HCT116 (cell line): ENCODE measurements around the gene RTN4IP1. TPM values are rescaled to one million over a fixed set of nuclear protein-coding genes. Genes with fewer than 3 reads are reported as not detected.
"Not testable (repeated sequence)": the region's sequence is repeated elsewhere in the genome, so short reads cannot be mapped to it uniquely, and the experiment has no call there.

ENCODE experiments used
- ATAC-seq: fragments of 200-7000 bp; cut with Tn5 transposase; 2 replicates; pipeline ENCODE4 v1.9.1; 2020; ENCODE audit warnings: mild to moderate bottlenecking, moderate library complexity
- BruUV-seq: library from RNA; stranded (reverse); fragments of 400-500 nt; replicated peaks from 2 replicates; lab custom pipeline; 2021; lab: Mats Ljungman, UMichigan
- CTCF ChIA-PET: fragments of 300-600 bp; sonication (Branson Sonifier 250); formaldehyde crosslinking; loops from one replicate; lab custom pipeline; 2021; ENCODE audit warnings: antibody characterized with exemption; lab: Charles Lee
- POLR2A ChIA-PET: fragments of 300-600, 350-600 bp; sonication (Branson Sonifier 250); formaldehyde crosslinking; loops from one replicate; lab custom pipeline; 2021; ENCODE audit warnings: antibody characterized with exemption; lab: Charles Lee
- RAD21 ChIA-PET, 2 experiments: fragments of 300-600 bp; sonication (Branson Sonifier 250); formaldehyde crosslinking; loops; one replicate each; lab custom pipeline; 2023; ENCODE audit warnings: low total read pairs in 2 of 2; ENCODE audit not compliant: uncharacterized antibody in 2 of 2, unreplicated experiment in 2 of 2, low non-redundant PET in 1 of 2; lab: Charles Lee
- DNase-seq: peaks from one replicate; pipeline ENCODE4 v3.0.0-alpha.2; 2010; ENCODE audit warnings: low read depth, low spot score
- H2AFZ ChIP-seq: fragments of 200-600 bp; shearing (Covaris generic), sonication (generic); 2 replicates; pipeline ENCODE4 v1.6.1; 2017; ENCODE audit warnings: low read depth, mixed run types, mixed read lengths, antibody characterized with exemption, low read length; ENCODE audit not compliant: poor library complexity, severe bottlenecking
- H3K27ac ChIP-seq: 2 replicates; pipeline ENCODE4 v1.5.1; 2012; ENCODE audit warnings: low read depth, low read length
- H3K27me3 ChIP-seq: fragments of 200-600 bp; sonication (generic); 2 replicates; pipeline ENCODE4 v1.6.1; 2016; ENCODE audit warnings: mixed run types, low read length, mixed read lengths; ENCODE audit not compliant: insufficient read depth
- H3K36me3 ChIP-seq, 2 experiments: fragments of 200-500 bp in 1 of 2; fragments of 200-600 bp in 1 of 2; sonication (Bioruptor generic) in 1 of 2; sonication (generic) in 1 of 2; 2 replicates each; pipeline versions ENCODE4 v1.5.1 to v1.6.1; 2014 to 2016; ENCODE audit warnings: low read length in 2 of 2, inconsistent platforms in 1 of 2, mixed read lengths in 1 of 2, mixed run types in 1 of 2; ENCODE audit not compliant: insufficient read depth in 2 of 2, control insufficient read depth in 1 of 2
- H3K4me1 ChIP-seq, 2 experiments: fragments of 200-600 bp in 1 of 2; sonication (generic) in 1 of 2; 2 replicates each; pipeline versions ENCODE4 v1.5.1 to v1.6.1; 2012 to 2017; ENCODE audit warnings: low read length in 2 of 2, inconsistent platforms in 1 of 2, mild to moderate bottlenecking in 1 of 2, mixed read lengths in 1 of 2, mixed run types in 1 of 2, moderate library complexity in 1 of 2; ENCODE audit not compliant: insufficient read depth in 2 of 2, control insufficient read depth in 1 of 2
- H3K4me2 ChIP-seq: fragments of 200-600 bp; sonication (generic); 2 replicates; pipeline ENCODE4 v1.6.1; 2017; ENCODE audit warnings: mixed run types, low read length, mixed read lengths
- H3K4me3 ChIP-seq, 2 experiments: fragments of 200-600 bp in 1 of 2; sonication (generic) in 1 of 2; replicated peaks in 1 of 2; 2 replicates each; pipeline ENCODE4 v1.5.1; 2011 to 2016; ENCODE audit warnings: low read length in 2 of 2, control low read depth in 1 of 2, low read depth in 1 of 2, mild to moderate bottlenecking in 1 of 2, mixed read lengths in 1 of 2, mixed run types in 1 of 2
- H3K79me2 ChIP-seq: fragments of 200-600 bp; sonication (generic); 2 replicates; pipeline ENCODE4 v1.6.1; 2017; ENCODE audit warnings: mild to moderate bottlenecking, mixed run types, low read length, moderate library complexity, mixed read lengths; ENCODE audit not compliant: insufficient read depth
- H3K9ac ChIP-seq: fragments of 200-600 bp; sonication (generic); 2 replicates; pipeline ENCODE4 v1.6.1; 2016; ENCODE audit warnings: low read length, mixed read lengths
- H3K9me2 ChIP-seq: fragments of 200-600 bp; sonication (generic), shearing (Covaris generic); 2 replicates; pipeline ENCODE4 v1.6.1; 2017; ENCODE audit warnings: mixed run types, mild to moderate bottlenecking, moderate library complexity; ENCODE audit not compliant: insufficient read depth
- H3K9me3 ChIP-seq, 2 experiments: fragments of 200-500 bp in 1 of 2; fragments of 200-600 bp in 1 of 2; sonication (Bioruptor generic) in 1 of 2; sonication (generic) in 1 of 2; 2 replicates each; pipeline ENCODE4 v1.6.1; 2014 to 2017; ENCODE audit warnings: low read length in 2 of 2, mixed read lengths in 2 of 2, inconsistent platforms in 1 of 2, low read depth in 1 of 2, mild to moderate bottlenecking in 1 of 2, mixed run types in 1 of 2, moderate library complexity in 1 of 2; ENCODE audit not compliant: control insufficient read depth in 1 of 2, insufficient read depth in 1 of 2
- H4K20me1 ChIP-seq: fragments of 200-600 bp; sonication (generic), shearing (Covaris generic); 2 replicates; pipeline ENCODE4 v1.6.1; 2017; ENCODE audit warnings: mixed run types, mild to moderate bottlenecking, moderate library complexity; ENCODE audit not compliant: insufficient read depth
- CBX3 ChIP-seq: IDR thresholded peaks from 2 replicates; pipeline ENCODE4 v1.6.1; 2012; ENCODE audit warnings: low read depth
- CEBPB ChIP-seq: IDR thresholded peaks from 2 replicates; pipeline ENCODE4 v1.6.1; 2012; ENCODE audit warnings: low read depth
- EGR1 ChIP-seq: IDR thresholded peaks from 2 replicates; pipeline ENCODE4 v1.6.1; 2012; ENCODE audit warnings: low read depth
- ELF1 ChIP-seq: IDR thresholded peaks from 2 replicates; pipeline ENCODE4 v1.6.1; 2012; ENCODE audit warnings: low read depth, borderline replicate concordance
- FOSL1 ChIP-seq: IDR thresholded peaks from 2 replicates; pipeline ENCODE4 v1.6.1; 2012; ENCODE audit warnings: low read depth
- JUND ChIP-seq: IDR thresholded peaks from 2 replicates; pipeline ENCODE4 v1.6.1; 2012
- MAX ChIP-seq: IDR thresholded peaks from 2 replicates; pipeline ENCODE4 v1.6.1; 2012
- RAD21 ChIP-seq: IDR thresholded peaks from 2 replicates; pipeline ENCODE4 v1.6.1; 2012; ENCODE audit warnings: low read depth, mild to moderate bottlenecking
- REST ChIP-seq: IDR thresholded peaks from 2 replicates; pipeline ENCODE4 v1.6.1; 2012; ENCODE audit warnings: low read depth
- SIN3A ChIP-seq: IDR thresholded peaks from 2 replicates; pipeline ENCODE4 v1.6.1; 2012; ENCODE audit warnings: low read depth
- SP1 ChIP-seq: IDR thresholded peaks from 2 replicates; pipeline ENCODE4 v1.6.1; 2012; ENCODE audit warnings: low read depth
- ZNF274 ChIP-seq: fragments of 200-500 bp; sonication (Bioruptor generic); IDR thresholded peaks from 2 replicates; pipeline ENCODE4 v1.6.1; 2014; ENCODE audit warnings: mild to moderate bottlenecking, low read depth, low read length, inconsistent platforms
- intact Hi-C: fragments of 100-400 bp; cut with micrococcal nuclease; formaldehyde crosslinking; loops from 2 replicates; pipeline ENCODE4 v1.10.0; 2022
- total RNA-seq: library from RNA; stranded (reverse); gene quantifications from one replicate; pipeline ENCODE4 v1.2.1, GENCODE V29; 2021; ENCODE audit not compliant: unreplicated experiment

The RTN4IP1 gene
- total RNA-seq, 1 experiment from 2014 or later: 9.1 TPM

- DNase-seq (no peak), ATAC-seq (peak; percentile 78)
- Histone ChIP-seq H3K4me1 (peaks cover 0 to 10% of the 10 kb centered on the region in 2 experiments; a peak in 2 of 4 replicates), H3K9me3 (no peaks in the 10 kb centered on the region), H3K79me2 (no peaks in the 10 kb centered on the region), H3K9me2 (no peaks in the 10 kb centered on the region), H3K4me2 (peak overlapping the region; percentile 18; the same call in 1 of the 2 replicates), H2AFZ (no peak overlapping the region), H3K27me3 (no peaks in the 10 kb centered on the region), H4K20me1 (no peaks in the 10 kb centered on the region), H3K36me3 (no peaks in the 10 kb centered on the region), H3K9ac (no peak overlapping the region), H3K27ac (no peak overlapping the region), H3K4me3 (no peak overlapping the region)
- ChIA-PET CTCF (no interaction called here), RAD21 (no interaction called here), POLR2A (no interaction called here)
- intact Hi-C loops: no loop called here
- no peak for TF ChIP-seq ELF1
- no peak for TF ChIP-seq MAX
- TF ChIP-seq RAD21: no peak
- no peak for TF ChIP-seq REST
- TF ChIP-seq SP1: no peak
- no peak for TF ChIP-seq EGR1
- TF ChIP-seq CBX3: no peak
- TF ChIP-seq CEBPB: no peak
- TF ChIP-seq JUND: no peak
- no peak for TF ChIP-seq FOSL1
- TF ChIP-seq SIN3A: no peak
- TF ChIP-seq ZNF274: no peak
- no TSS peak for BruUV-seq
Measured at GRCh38 chr6:106591111-106591825, 38.0 kb downstream of the RTN4IP1 start.

GRCh38 chr6:106588937-106589336, 40.4 kb downstream of the RTN4IP1 start:
- DNase-seq, H3K9me2 ChIP-seq, H4K20me1 ChIP-seq, RAD21 ChIA-PET, BruUV-seq, H3K9ac ChIP-seq, intact Hi-C loops, H3K36me3 ChIP-seq, H3K4me3 ChIP-seq, CTCF ChIA-PET, H2AFZ ChIP-seq, ATAC-seq, H3K79me2 ChIP-seq, H3K4me2 ChIP-seq, H3K9me3 ChIP-seq, POLR2A ChIA-PET, H3K27ac ChIP-seq, H3K27me3 ChIP-seq: not testable (repeated sequence)
- peaks cover 0 to 10% of the 10 kb centered on the region in 2 experiments; a peak in 2 of 4 replicates for H3K4me1 ChIP-seq
